D341Med (cell line): Measurements from ENCODE around the gene SLC2A10.
A peak's percentile ranks its signal among the peaks of the same experiment; 100 is the strongest.

Experiments used
- DNase-seq: peaks from one replicate; pipeline ENCODE4 v3.0.0; 2012; ENCODE audit warnings: low spot score

SLC2A10 gene

GRCh38 chr20:46735436-46735835 is 26.0 kb downstream of the SLC2A10 start:
- no peak for DNase-seq

DNA sequence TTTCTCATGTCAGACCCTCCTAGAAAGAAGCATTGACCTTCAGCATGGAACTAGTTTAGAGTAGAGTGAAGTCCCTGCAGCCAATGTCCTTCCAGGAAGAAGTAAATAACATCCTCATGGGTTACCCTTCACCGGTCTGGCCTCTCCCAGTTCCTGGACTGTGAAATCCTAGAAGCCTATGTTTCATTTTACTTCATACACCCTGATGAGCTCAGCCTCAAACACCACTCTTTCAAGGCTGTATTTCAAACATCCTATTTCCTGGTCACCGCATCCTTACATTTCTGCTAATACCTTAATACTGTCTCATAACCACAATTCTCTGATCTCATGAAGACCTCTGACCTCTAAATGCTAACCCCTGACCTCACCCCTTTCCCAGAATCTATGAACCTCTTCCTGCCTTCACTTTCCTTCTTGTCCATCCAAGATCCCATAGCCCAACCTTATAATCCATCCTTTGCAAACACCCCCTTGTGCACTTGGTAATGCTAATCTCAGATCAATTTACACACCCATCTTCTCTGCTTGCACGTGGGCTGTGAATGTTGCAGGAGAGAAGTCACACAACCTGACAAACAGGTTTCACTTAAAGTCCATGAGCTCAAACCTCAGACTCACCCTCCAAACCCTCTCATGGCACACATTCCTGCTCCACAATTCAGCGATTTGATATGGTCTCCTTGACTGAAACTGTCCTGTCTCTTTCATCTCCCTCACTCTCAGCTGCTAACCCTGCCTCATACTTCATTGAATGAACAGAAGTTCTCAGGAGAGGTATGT is 30.2 kb downstream of the SLC2A10 start:
- no peak for DNase-seq

- no peak for DNase-seq
Observed at GRCh38 chr20:46740214-46740609, 30.8 kb downstream of the SLC2A10 start.

DNA sequence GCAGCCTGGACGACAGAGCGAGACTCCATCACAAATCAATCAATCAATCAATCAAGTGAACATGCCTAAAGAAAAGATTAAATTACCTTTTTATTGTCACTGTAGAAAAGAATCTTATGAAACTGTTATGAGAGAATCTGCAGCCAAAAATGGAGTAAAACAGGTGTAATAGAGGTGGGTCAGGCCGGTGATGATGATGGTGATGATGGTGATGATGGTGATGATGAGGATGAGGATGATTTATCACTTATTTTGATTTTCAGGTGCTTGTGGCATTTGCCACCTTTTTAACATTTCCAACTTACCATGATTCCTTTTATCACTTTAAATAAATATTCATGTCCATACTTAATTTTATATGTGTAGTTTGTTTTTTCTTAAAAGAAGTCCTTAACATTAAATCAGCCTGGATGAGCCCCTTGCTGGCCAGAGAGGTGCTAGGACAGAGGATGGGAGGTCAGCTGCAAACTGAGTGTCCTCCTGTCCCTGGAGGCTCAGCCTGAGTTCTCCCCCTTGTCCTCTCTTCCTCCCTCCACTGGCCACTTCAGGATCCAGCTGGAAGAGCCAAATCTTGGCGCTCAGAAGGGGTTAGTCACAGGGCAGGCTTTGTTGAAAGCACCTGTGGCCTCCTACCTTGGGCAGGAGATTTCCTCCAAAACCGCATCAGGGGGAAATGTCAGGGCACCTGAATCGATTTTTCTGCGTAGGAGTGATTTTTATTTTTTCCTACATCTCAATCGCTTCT is 32.6 kb downstream of the SLC2A10 start:
- no peak for DNase-seq

DNA sequence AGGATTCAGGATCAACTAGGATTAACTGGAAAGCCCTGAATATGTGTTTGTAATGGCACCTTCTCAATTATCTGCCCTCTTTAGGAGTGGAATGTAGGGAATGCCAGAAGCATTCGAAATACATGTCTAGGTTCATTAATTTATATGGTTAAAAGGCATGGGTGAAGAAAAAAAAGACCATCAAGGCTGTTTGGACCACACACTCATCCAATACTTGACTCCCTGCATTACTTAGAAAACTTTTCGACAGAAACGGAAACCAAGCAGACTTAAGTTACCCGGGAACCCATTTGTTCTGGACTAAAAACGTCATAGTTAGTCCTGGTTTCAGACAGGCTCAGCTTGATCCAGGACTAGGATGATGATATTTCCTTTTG is 33.2 kb downstream of the SLC2A10 start:
- no peak for DNase-seq

DNA sequence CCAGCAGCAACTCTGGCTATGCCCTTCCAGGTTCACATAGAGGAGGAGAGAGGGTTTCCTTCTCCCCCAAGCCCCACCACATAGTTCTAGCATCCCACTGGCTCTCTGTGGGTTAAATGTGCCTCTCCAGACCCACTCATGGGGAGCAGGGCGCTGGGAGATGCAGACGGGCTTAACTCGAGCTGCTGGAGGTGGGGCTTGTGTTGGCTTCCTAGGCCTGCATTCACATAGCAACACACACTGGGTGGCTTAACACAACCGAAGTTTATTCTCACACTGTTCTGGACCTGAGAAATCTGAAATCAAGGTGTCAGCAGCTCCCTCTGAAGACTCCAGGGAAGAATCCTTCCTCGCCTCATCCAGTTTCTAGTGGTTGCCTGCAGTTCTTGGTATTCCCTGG is 33.6 kb downstream of the SLC2A10 start:
- no peak for DNase-seq

- DNase-seq: no peak
Observed at GRCh38 chr20:46746956-46747526, 37.6 kb downstream of the SLC2A10 start.

DNA sequence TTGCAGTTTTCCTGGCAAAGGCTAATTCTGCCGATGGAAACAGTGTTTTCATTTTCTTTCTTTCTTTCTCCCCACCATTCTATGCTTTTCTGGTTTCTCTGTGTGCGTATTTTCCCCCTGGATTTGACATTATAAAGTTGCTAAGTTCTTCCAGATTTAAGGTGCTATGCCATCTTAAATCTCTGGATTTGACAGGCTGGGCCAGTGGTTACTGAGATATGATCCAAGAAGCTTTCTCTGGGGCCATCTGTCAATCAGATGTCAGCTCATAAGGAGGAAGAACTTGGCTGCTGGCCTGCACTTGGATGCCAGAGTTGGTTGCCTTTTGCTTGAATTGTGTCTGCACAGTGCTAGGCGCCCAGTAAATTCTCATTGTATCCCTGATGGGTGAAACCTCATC is 39.7 kb downstream of the SLC2A10 start:
- no peak for DNase-seq

GRCh38 chr20:46751856-46752255 is 42.4 kb downstream of the SLC2A10 start:
- DNase-seq: no peak

- DNase-seq: peak; percentile 58
Observed at GRCh38 chr20:46752728-46753127, 43.3 kb downstream of the SLC2A10 start.

- no peak for DNase-seq
Observed at GRCh38 chr20:46755483-46756413, 46.3 kb downstream of the SLC2A10 start.

- DNase-seq: no peak
Observed at GRCh38 chr20:46756419-46756818, 47.0 kb downstream of the SLC2A10 start.

GRCh38 chr20:46757135-46757534 is 47.7 kb downstream of the SLC2A10 start:
- DNase-seq: no peak

DNA sequence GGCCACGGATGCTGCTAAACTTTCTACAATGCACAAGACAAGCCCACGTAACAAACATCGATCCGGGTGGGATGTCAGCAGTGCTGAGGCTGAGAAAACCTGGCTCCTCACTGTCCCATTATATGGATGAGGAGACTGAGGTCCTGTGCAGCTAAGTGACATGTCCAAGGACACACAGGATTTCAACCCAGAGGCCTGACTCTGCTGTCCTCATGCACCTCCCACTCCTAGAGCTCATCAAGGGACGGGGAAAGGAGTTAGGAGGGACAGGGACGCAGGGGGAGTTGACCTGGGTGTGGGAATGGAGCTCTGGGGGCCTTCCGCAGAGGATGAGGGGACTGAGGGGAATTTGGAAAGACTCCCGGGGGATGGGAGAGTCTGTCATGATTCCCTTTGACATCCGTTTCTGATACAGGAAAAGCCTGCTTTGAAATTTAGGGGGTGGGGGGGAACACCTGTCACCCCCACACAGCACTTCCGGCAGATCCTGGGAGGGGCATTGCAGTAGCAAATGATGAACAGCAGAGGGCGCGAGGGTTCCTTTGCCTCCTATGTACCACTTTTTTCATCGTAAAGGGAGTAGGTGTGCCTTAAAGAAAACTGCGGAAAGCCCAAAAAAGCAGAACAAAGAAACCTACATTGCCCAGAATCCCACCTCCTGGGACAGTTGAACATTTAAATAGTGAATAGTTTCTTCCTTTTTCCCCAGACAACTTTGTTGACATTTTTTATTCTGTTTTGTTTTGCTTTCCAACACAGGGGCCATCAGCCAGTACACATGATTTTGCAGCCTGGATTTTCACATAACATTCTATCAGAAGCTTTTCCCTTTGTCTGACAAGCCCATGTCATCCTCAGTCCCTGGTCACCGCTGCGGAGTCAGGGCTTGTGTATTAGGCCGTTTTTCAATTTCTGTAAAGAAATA is 48.6 kb downstream of the SLC2A10 start:
- DNase-seq: peak; percentile 79

DNA sequence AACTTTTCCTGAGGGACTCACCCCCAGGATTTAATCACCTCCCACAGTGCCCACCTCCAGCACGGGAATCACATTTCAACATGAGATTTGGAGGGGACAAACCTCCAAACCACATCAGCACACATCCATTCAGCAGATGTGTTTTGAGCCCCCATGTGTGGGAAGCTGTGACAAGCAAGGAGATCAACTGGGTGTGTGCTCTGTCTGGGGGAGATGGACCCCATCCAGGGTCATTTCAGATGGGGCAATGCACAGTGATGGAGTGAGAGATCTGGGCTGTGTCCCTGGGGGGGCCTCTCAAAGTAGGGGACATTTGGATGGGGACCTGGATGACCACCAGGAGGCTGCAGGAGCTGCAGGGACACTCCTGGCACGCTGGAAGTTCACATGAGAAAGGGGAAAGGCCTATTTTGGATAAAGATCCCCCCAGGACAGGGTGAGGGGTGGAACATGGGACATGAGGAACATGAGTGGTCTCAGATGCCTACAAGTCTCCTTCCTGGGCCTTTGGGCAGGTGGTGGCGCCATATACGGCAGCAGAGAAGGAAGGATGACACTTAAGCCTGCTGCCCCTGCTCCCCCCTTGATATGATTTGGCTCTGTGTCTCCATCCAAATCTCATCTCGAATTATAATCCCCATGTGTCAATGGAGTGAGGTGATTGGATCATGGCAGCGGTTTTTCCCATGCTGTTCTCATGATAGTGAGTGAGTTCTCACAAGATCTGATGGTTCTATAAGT is 49.6 kb downstream of the SLC2A10 start:
- DNase-seq: peak; percentile 69

DNA sequence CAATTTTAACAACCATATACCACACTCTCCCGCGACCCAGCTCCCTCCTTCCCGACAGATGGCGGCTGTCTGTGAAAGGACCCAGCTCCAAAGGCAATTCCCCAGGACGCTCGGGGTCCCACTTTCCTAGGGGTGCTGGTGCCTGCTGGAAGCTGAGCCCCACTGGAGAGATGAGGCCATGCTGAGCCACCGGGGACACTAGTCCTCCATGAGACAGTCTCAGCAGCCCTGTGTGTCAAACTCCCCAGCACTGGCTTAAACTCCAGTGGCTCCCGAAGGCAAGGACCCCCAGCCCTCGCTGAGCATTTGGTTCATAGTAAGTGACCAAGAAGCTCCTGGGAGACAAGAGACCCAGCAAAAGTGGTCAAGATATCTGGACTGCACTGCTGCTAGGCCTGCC is 52.1 kb downstream of the SLC2A10 start:
- no peak for DNase-seq

GRCh38 chr20:46764068-46764467 is 54.6 kb downstream of the SLC2A10 start:
- DNase-seq: no peak

- DNase-seq: no peak
Observed at GRCh38 chr20:46765506-46766120, 56.2 kb downstream of the SLC2A10 start.

- DNase-seq: peak; percentile 68
Observed at GRCh38 chr20:46767127-46767761, 57.8 kb downstream of the SLC2A10 start.
